HG02759 (cell line): ENCODE data around the gene EVC.

Experiments used
- ATAC-seq: cut with Tn5 transposase; IDR thresholded peaks from one replicate; pipeline ENCODE4 v1.9.1; 2021; ENCODE audit warnings: mild to moderate bottlenecking, moderate library complexity; ENCODE audit not compliant: unreplicated experiment

Gene EVC

GRCh38 chr4:5753766-5754528, 42.9 kb downstream of the EVC start:
- ATAC-seq, result no peak

GRCh38 chr4:5754529-5754881, 43.5 kb downstream of the EVC start:
- no peak for ATAC-seq

- ATAC-seq, result no peak
Observed at GRCh38 chr4:5755161-5755560, 44.2 kb downstream of the EVC start.

DNA sequence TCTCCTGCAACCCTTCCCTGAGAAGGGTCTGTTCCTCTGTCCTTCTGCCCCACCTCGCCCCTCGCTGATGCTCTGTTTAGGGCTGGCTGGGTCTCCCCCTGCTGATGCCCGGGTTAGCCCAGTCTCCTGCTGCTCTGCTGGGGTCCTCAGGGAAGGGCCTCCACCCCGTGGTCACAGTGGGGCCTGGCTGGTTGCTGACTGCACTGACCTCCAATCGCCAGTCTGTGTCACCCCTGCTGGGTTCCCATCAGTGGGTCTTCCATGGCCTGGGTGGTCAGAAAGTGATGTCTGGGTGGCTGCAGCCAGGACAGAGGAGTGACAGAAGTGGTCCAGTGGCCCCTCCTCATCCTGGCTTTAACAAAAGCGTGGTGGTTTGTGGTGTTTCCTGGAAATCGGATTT, 44.7 kb downstream of the EVC start:
- no peak for ATAC-seq

- no peak for ATAC-seq
Observed at GRCh38 chr4:5756271-5756670, 45.3 kb downstream of the EVC start.

GRCh38 chr4:5757091-5757490, 46.1 kb downstream of the EVC start:
- no peak for ATAC-seq

GRCh38 chr4:5757536-5757935, 46.5 kb downstream of the EVC start:
- ATAC-seq, result no peak

GRCh38 chr4:5757954-5758353, 47.0 kb downstream of the EVC start:
- no peak for ATAC-seq

DNA sequence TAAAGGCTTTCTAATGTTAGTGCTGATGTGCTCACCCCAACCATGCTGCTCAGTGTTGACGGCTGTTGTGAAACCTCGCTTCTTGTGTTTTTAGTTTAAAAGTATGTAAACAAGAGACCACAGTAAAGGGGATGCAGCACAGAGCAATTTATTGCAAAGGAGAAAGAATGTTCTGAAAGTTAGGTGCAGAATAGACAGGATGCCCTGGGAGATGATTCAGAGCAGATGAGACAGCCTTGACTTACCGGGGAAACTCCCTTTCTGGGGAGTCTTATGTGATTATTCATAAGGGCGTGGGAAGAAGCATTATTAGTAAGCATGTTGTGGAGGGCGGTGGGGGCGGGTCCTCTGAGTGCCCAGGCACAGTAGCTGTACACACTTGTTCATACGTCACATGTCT, 47.7 kb downstream of the EVC start:
- ATAC-seq, result peak; percentile 53

DNA sequence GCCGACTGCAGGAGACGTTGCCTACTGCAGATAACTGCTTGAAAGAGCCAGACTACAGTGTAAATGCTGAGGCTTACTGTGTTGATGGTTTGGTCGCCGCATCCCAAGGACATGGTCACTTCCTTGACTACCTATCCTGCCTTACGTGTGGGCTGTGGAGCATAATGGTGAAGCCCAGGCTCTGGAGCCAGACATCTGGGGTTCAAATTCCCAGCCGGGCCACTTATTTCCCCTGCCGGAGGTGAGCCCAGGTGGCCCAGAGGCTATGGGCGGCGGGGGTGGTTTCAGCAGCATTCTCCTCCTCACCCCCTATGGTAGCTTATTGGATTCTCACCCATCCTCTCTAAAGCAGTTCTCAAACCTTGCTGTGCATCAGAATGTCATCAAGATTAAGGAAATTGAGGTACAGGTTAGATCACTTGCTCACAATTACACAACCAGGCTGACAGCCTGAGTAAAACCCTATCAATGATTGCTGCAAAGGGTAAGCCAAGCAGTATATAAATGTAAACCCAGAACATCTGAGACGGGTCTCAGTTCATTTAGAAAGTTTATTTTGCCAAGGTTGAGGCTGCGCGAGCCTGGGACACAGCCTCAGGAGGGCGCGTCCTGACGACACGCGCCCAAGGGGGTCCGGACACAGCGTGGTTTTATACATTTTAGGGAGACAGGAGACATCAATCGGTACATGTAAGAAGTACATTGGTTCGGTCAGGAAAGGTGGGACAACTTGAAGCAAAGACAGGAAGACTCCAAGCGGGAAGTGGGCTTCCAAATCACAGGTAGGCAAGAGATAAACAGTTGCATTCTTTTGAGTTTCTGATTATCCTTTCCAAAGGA, 48.5 kb downstream of the EVC start:
- ATAC-seq, result no peak

- ATAC-seq, result no peak
Observed at GRCh38 chr4:5760246-5760645, 49.2 kb downstream of the EVC start.

- no peak for ATAC-seq
Observed at GRCh38 chr4:5760936-5761480, 50.0 kb downstream of the EVC start.

GRCh38 chr4:5770051-5770450, 59.0 kb downstream of the EVC start:
- ATAC-seq, result no peak

GRCh38 chr4:5772528-5773270, 61.7 kb downstream of the EVC start:
- no peak for ATAC-seq

- no peak for ATAC-seq
Observed at GRCh38 chr4:5773271-5773555, 62.2 kb downstream of the EVC start.

DNA sequence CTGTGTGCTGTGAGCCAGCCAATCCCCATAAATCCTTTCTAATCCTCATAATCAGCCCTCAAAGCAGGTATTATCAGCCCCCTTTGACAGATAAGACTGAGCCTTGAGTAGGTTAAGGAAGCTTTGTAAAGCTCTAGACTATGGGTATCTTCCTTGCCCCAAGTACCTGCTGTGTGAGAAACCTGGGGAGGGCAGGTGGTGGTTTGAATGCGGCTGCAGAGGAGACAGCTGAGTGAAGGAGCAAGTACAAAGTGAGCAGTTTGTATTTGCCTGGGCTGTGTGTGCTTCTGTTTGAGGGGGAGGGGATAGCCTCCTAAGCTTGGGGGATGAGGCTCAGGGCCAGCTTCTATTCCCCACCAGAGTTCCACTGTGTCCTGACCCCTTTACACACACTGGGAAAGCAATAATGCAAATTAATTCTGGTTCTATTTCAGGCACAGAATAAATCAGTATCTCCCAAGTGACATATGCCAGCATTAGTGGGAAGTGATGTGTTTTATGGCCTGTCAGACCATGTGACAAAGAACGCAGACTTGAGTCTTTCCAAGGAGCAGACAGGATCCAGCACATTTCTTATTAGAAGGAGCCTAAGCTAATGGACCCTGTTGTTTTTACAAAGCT, 63.5 kb downstream of the EVC start:
- ATAC-seq, result no peak

GRCh38 chr4:5776510-5776909, 65.5 kb downstream of the EVC start:
- ATAC-seq, result no peak

DNA sequence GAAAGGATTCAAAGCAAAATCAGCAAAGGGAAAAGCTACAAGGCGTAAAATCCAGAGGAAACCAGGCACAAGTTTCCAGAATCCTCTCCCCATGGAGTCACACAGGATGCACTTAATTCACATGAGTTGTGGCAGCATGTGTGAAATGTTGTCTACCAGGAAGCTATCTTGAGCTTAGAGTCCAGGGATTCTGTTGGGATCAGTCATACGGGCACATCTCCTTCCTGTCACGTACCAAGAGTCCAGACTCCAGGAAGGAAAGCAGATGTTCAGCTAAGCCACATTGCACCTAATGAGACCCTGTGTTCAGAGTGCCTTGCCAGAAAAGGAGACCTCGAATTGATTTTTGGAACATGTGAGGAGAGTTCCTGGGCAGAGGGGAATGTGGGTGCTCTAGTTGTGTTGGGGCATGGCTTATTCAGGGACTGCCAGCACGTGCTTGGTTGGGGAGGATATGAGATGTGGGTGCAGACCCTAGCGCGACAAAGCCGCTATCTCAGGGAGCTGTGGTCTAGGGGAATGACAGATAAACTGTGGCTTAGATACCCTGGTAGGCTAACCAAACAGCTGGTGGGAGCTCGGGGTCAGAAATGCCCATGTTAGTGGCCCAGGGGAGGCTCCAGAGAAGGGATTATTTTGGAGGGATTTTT, 70.0 kb downstream of the EVC start:
- no peak for ATAC-seq

DNA sequence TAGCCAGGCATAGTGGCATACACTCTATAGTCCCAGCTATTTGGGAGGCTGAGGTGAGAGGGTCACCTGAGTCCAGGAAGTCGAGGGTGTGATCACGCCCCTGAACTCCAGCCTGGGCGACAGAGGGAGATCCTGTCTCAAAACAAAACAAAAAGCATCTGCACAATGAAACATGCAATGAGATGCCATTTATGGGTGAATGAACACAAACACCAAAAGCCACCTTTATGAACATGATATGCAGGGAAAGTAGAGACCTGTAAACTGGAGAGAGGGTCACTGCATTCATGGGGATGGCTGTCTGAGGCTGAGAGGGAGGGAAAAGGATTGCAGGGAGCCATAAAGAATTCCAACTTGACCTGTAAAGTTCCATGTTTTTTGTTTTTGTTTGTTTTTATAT, 70.7 kb downstream of the EVC start:
- no peak for ATAC-seq

GRCh38 chr4:5782829-5783476, 72.0 kb downstream of the EVC start:
- ATAC-seq, result no peak
